Heart left ventricle (tissue), 13 donors: Measurements from ENCODE around the gene EPN2.

Experiments
- CTCF ChIP-seq, 12 donors: fragments of 200-600 bp; sonication (generic) in 4 of 12; IDR thresholded peaks; one replicate each; pipeline versions ENCODE4 v1.5.0 to v1.8.0; 2018 to 2022; ENCODE audit warnings: antibody characterized with exemption in 12 of 12, mild to moderate bottlenecking in 5 of 12
- POLR2A ChIP-seq, 2 donors: fragments of 450-650 bp; IDR thresholded peaks; one replicate each; pipeline ENCODE4 v1.6.1; 2017; ENCODE audit warnings: antibody characterized with exemption in 2 of 2, mild to moderate bottlenecking in 2 of 2, moderate library complexity in 2 of 2
- donor health status: ischemic (EF 13 %, LVEDD 7.1; RV severe dilation, severe dysfunction).
- donor health status: DM: no; HTN: yes; CAD: no.
- donor health status: DM: no; HTN: no; CAD: no.
- donor health status: ischemic (EF 25% LVEDD 6.9; RV normal size, moderate dysfunction).
- donor health status: ischemic (EF 25% LVEDD 5.7; RV mildly dilated, moderate dysfunction).
- donor health status: ischemic (EF 35%, LVEDD 5.7; RV mildly dilated, moderate dysfunction).
- donor health status: nonischemic (EF 11% LVEDD 7.7; RV severe dilation, severe dysfunction).
- donor health status: DM: yes; HTN: yes; CAD: no.
- donor health status: PGD.
- donor health status: ischemic (EF 29% LVEDD 5.4; RV normal size, mild dysfunction).
- donor health status: nonischemic (EF 23%, LVEDD 6.1; RV moderate dilation, normal function).

- no peak for TF ChIP-seq CTCF (IDR thresholded peaks at IDR 0.05)
- no peak for TF ChIP-seq POLR2A (IDR thresholded peaks at IDR 0.05)
Observed at GRCh38 chr17:19332371-19333131, 95.4 kb downstream of the EPN2 start.
